H1 (cell line): Measurements from ENCODE around the gene WDSUB1. TPM values are rescaled to one million over a fixed set of nuclear protein-coding genes. Genes with fewer than 3 reads are reported as not detected.

Experiments used
- CTCF ChIA-PET: fragments of 300-600 bp; sonication (Branson Sonifier 250); formaldehyde crosslinking; loops from one replicate; lab custom pipeline; 2021; ENCODE audit not compliant: partially characterized antibody; lab: Charles Lee
- POLR2A ChIA-PET: fragments of 300-600 bp; sonication (Branson Sonifier 250); formaldehyde crosslinking; loops from one replicate; lab custom pipeline; 2021; ENCODE audit warnings: inconsistent platforms; ENCODE audit not compliant: partially characterized antibody; lab: Charles Lee
- DNase-seq, 2 experiments: peaks; one replicate each; pipeline versions ENCODE4 v3.0.0 to v3.0.0-alpha.2; 2010 to 2022; ENCODE audit warnings: low spot score in 2 of 2, low read depth in 1 of 2, mixed read lengths in 1 of 2
- FAIRE-seq: peaks from 2 replicates; lab custom pipeline; 2011; peaks lifted over from hg19 to GRCh38; lab: Jason Lieb, UNC
- H2AFZ ChIP-seq: 2 replicates; pipeline ENCODE4 v1.8.1; 2012; ENCODE audit warnings: low read length, inconsistent platforms
- H2AK5ac ChIP-seq: 2 replicates; pipeline ENCODE4 v1.6.1; 2013; ENCODE audit warnings: low read depth, low read length
- H2BK120ac ChIP-seq: replicated peaks from 2 replicates; pipeline ENCODE3; 2013; ENCODE audit warnings: low read depth, low read length, inconsistent platforms
- H2BK12ac ChIP-seq: 2 replicates; pipeline ENCODE4 v1.6.1; 2013; ENCODE audit warnings: low read depth, low read length
- H2BK15ac ChIP-seq: 2 replicates; pipeline ENCODE4 v1.6.1; 2013; ENCODE audit warnings: low read length
- H2BK20ac ChIP-seq: 2 replicates; pipeline ENCODE4 v1.6.1; 2013; ENCODE audit warnings: low read length
- H2BK5ac ChIP-seq: 2 replicates; pipeline ENCODE4 v1.6.1; 2013; ENCODE audit warnings: low read depth, low read length
- H3K14ac ChIP-seq: 2 replicates; pipeline ENCODE4 v1.6.1; 2013; ENCODE audit warnings: inconsistent platforms; ENCODE audit not compliant: insufficient read length
- H3K18ac ChIP-seq: 2 replicates; pipeline ENCODE4 v1.6.1; 2013; ENCODE audit warnings: low read length; ENCODE audit errors: extremely low read depth
- H3K23ac ChIP-seq: 2 replicates; pipeline ENCODE4 v1.6.1; 2013; ENCODE audit warnings: inconsistent platforms; ENCODE audit not compliant: insufficient read length
- H3K23me2 ChIP-seq: 2 replicates; pipeline ENCODE4 v1.6.1; 2013; ENCODE audit warnings: low read depth, low read length
- H3K27ac ChIP-seq: 2 replicates; pipeline ENCODE4 v1.6.1; 2011; ENCODE audit warnings: low read depth, low read length, inconsistent platforms
- H3K27me3 ChIP-seq, 4 experiments: replicated peaks in 1 of 4; 1 replicate in 1 of 4; 2 replicates in 3 of 4; pipeline versions ENCODE4 v1.6.1 to v1.8.1; 2011 to 2013; ENCODE audit warnings: low read length in 3 of 4, mild to moderate bottlenecking in 3 of 4, inconsistent platforms in 2 of 4, mixed read lengths in 2 of 4, moderate library complexity in 1 of 4; ENCODE audit not compliant: control insufficient read depth in 3 of 4, insufficient read depth in 3 of 4; ENCODE audit errors: extremely low read depth in 1 of 4
- H3K36me3 ChIP-seq, 4 experiments: 2 replicates each; pipeline versions ENCODE4 v1.6.1 to v1.8.1; 2011 to 2013; ENCODE audit warnings: mild to moderate bottlenecking in 4 of 4, low read length in 3 of 4, moderate library complexity in 2 of 4, control low read depth in 1 of 4, inconsistent platforms in 1 of 4; ENCODE audit not compliant: insufficient read depth in 4 of 4, control insufficient read depth in 2 of 4
- H3K4ac ChIP-seq: replicated peaks from 2 replicates; pipeline ENCODE3; 2013; ENCODE audit warnings: low read length, low read depth, mixed read lengths, inconsistent platforms; ENCODE audit not compliant: insufficient read length
- H3K4me1 ChIP-seq, 4 experiments: replicated peaks in 1 of 4; 1 replicate in 1 of 4; 2 replicates in 3 of 4; pipeline versions ENCODE4 v1.6.1 to v1.8.1; 2011 to 2013; ENCODE audit warnings: low read length in 3 of 4, inconsistent platforms in 2 of 4, mixed read lengths in 1 of 4; ENCODE audit not compliant: insufficient read depth in 4 of 4, control insufficient read depth in 3 of 4
- H3K4me2 ChIP-seq, 2 experiments: 2 replicates each; pipeline versions ENCODE4 v1.6.1 to v1.8.1; 2011 to 2013; ENCODE audit warnings: low read depth in 2 of 2, low read length in 2 of 2, control low read depth in 1 of 2, inconsistent platforms in 1 of 2, mild to moderate bottlenecking in 1 of 2; ENCODE audit not compliant: insufficient read depth in 1 of 2
- H3K4me3 ChIP-seq, 4 experiments: fragments of 200-600, 300-600 bp in 1 of 4; sonication (generic), shearing (Covaris generic), sonication (Bioruptor Twin) in 1 of 4; 2 replicates each; pipeline versions ENCODE4 v1.5.1 to v1.8.1; 2011 to 2016; ENCODE audit warnings: low read length in 4 of 4, low read depth in 3 of 4, control low read depth in 2 of 4, inconsistent platforms in 2 of 4, mild to moderate bottlenecking in 2 of 4, mixed read lengths in 1 of 4, moderate library complexity in 1 of 4; ENCODE audit not compliant: insufficient read depth in 2 of 4; ENCODE audit errors: extremely low read depth in 1 of 4
- H3K56ac ChIP-seq: replicated peaks from 2 replicates; pipeline ENCODE3; 2013; ENCODE audit warnings: low read depth, mild to moderate bottlenecking, mixed read lengths, low read length, inconsistent platforms; ENCODE audit not compliant: insufficient read length
- H3K79me1 ChIP-seq: 2 replicates; pipeline ENCODE4 v1.6.1; 2013; ENCODE audit warnings: low read depth, low read length, control low read depth
- H3K79me2 ChIP-seq, 2 experiments: 2 replicates each; pipeline versions ENCODE4 v1.6.1 to v1.8.1; 2012 to 2013; ENCODE audit warnings: low read length in 2 of 2, mild to moderate bottlenecking in 2 of 2, inconsistent platforms in 1 of 2; ENCODE audit not compliant: insufficient read depth in 2 of 2, control insufficient read depth in 1 of 2
- H3K9ac ChIP-seq, 4 experiments: replicated peaks in 1 of 4; 1 replicate in 1 of 4; 2 replicates in 3 of 4; pipeline versions ENCODE4 v1.6.1 to v1.8.1; 2011 to 2013; ENCODE audit warnings: low read depth in 3 of 4, low read length in 3 of 4, control low read depth in 2 of 4, mild to moderate bottlenecking in 2 of 4, moderate library complexity in 2 of 4, inconsistent platforms in 1 of 4; ENCODE audit errors: extremely low read depth in 1 of 4
- H3K9me3 ChIP-seq, 2 experiments: 2 replicates each; pipeline versions ENCODE4 v1.6.1 to v1.8.1; 2012 to 2013; ENCODE audit warnings: mild to moderate bottlenecking in 2 of 2, moderate library complexity in 2 of 2, control low read depth in 1 of 2, inconsistent platforms in 1 of 2, low read depth in 1 of 2, low read length in 1 of 2, mixed read lengths in 1 of 2; ENCODE audit not compliant: insufficient read depth in 2 of 2
- H4K20me1 ChIP-seq, 2 experiments: replicated peaks in 1 of 2; 2 replicates each; pipeline versions ENCODE3 to v1.8.1; 2011 to 2013; ENCODE audit warnings: inconsistent platforms in 2 of 2, low read length in 2 of 2, mild to moderate bottlenecking in 1 of 2; ENCODE audit not compliant: insufficient read depth in 2 of 2, control insufficient read depth in 1 of 2
- H4K5ac ChIP-seq: 2 replicates; pipeline ENCODE4 v1.6.1; 2013; ENCODE audit warnings: low read length, low read depth, mixed read lengths, inconsistent platforms; ENCODE audit not compliant: insufficient read length
- H4K8ac ChIP-seq: 2 replicates; pipeline ENCODE4 v1.8.0; 2013; ENCODE audit warnings: mild to moderate bottlenecking, moderate library complexity, low read length, inconsistent platforms; ENCODE audit not compliant: insufficient read depth; ENCODE audit errors: extremely low read depth
- H4K91ac ChIP-seq: replicated peaks from 2 replicates; pipeline ENCODE3; 2013; ENCODE audit warnings: low read length, mixed read lengths, inconsistent platforms; ENCODE audit not compliant: insufficient read length
- KDM5A ChIP-seq: fragments of 200-600 bp; IDR thresholded peaks from 2 replicates; pipeline ENCODE4 v1.7.1; 2012; ENCODE audit warnings: mild to moderate bottlenecking, low read length, inconsistent platforms, mixed read lengths
- RAD21 ChIP-seq, 2 experiments: IDR thresholded peaks in 1 of 2; conservative IDR thresholded peaks in 1 of 2; 2 replicates each; pipeline ENCODE4 v1.6.1; 2011; ENCODE audit warnings: low read depth in 2 of 2, low read length in 2 of 2, improper control_type of control experiment in 1 of 2, inconsistent platforms in 1 of 2, mild to moderate bottlenecking in 1 of 2, moderate library complexity in 1 of 2
- SIRT6 ChIP-seq: IDR thresholded peaks from one replicate; pipeline ENCODE4 v1.7.1; 2012; ENCODE audit warnings: low read length, inconsistent platforms
- WGBS, 2 experiments: shearing (Covaris generic) in 1 of 2; methylation state at CpG; one replicate each; pipeline versions ENCODE4 v1.1.6 to v1.1.7; 2013 to 2015; ENCODE audit warnings: low lambda C conversion rate in 2 of 2, mixed read lengths in 2 of 2, inconsistent platforms in 1 of 2, low coverage in 1 of 2, missing lambda C conversion rate in 1 of 2; ENCODE audit not compliant: insufficient replicate concordance in 2 of 2, insufficient coverage in 1 of 2, insufficient read length in 1 of 2; ENCODE audit errors: extremely low coverage in 1 of 2, missing lambda C conversion rate in 1 of 2; 5-methylcytosine and 5-hydroxymethylcytosine counted together
- polyA plus RNA-seq, 7 experiments: library from polyadenylated mRNA; depleted of rRNA in 3 of 7; stranded (reverse) in 5 of 7; unstranded in 2 of 7; fragments of >200 nt in 5 of 7; fragments of 200-250 nt in 2 of 7; gene quantifications; 1 replicate in 5 of 7; 2 replicates in 1 of 7; 4 replicates in 1 of 7; pipeline versions ENCODE4 v1.2.1 to v1.2.3, GENCODE V29; 2011 to 2013; ENCODE audit warnings: missing spikeins in 2 of 7, mixed read lengths in 2 of 7
- total RNA-seq: library from RNA; stranded (reverse); fragmentation: NEBNext Ultra II Directional; extraction: Animal tissue kit (Norgen Biotek cat#: 25700); gene quantifications from 2 replicates; pipeline ENCODE4 v1.2.1, GENCODE V29; 2021

WDSUB1 gene
- total and polyA plus RNA-seq, 2 of the 8 experiments (the other 6 are each of a cell fraction or from before 2014, with no cell fraction given), result 5.5 to 8.0 TPM

DNA sequence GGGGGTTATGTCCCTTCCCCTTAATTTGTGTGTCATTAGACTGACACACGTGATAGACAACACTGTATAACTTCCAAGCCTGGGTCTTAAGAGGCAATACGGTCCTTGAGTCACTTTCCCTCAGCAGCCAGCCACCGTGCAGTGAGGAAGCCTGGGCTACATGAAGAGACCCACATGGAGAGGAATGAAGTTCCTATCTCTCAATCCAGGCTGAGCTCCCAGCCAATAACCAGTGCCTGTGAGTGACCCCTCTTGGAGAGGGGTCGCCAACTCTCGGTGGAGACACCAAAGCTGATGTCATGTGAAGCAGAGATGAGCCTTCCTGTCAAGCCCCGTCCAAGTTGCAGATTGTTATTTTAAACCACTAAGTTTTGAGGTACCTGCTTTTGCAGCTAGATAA, 5.7 kb upstream of the WDSUB1 start:
- Histone ChIP-seq H3K4ac (no peak overlapping the region), H3K23ac (no peak overlapping the region), H3K79me2 (no peaks in the 10 kb centered on the region), H3K4me2 (no peak overlapping the region), H3K18ac (no peak overlapping the region), H3K14ac (no peak overlapping the region), H3K36me3 (no peaks in the 10 kb centered on the region), H2BK15ac (no peak overlapping the region), H3K27ac (no peak overlapping the region), H2BK120ac (no peak overlapping the region), H2BK5ac (no peak overlapping the region), H4K91ac (no peak overlapping the region), H4K20me1 (no peaks in the 10 kb centered on the region), H3K56ac (no peak overlapping the region), H3K27me3 (no peaks in the 10 kb centered on the region), H3K9ac (no peak overlapping the region), H3K4me3 (no peak overlapping the region), H3K9me3 (no peaks in the 10 kb centered on the region), H3K79me1 (no peaks in the 10 kb centered on the region), H2AFZ (0 out of 2 replicates have a peak overlapping the region, but pooled peaks have one; percentile 76), H4K5ac (no peak overlapping the region), H3K4me1 (no peaks in the 10 kb centered on the region), H4K8ac (no peak overlapping the region), H2AK5ac (no peak overlapping the region), H2BK12ac (0 out of 2 replicates have a peak overlapping the region, but pooled peaks have one; percentile 3), H2BK20ac (no peak overlapping the region), H3K23me2 (peaks cover under 1% of the 10 kb centered on the region; the same call in 1 of the 2 replicates)
- ChIA-PET POLR2A (interaction anchor here (0.6 kb wide), 1 partner anchor 296 kb away, joined by 3 read pairs; no protein-coding TSS in a partner anchor), CTCF (no interaction called here)
- DNase-seq (no peak), FAIRE-seq (no peak)
- no peak for TF ChIP-seq SIRT6
- no peak for TF ChIP-seq KDM5A
- TF ChIP-seq RAD21 (IDR thresholded peaks at IDR 0.05 in 1 of 2, conservative IDR thresholded peaks at IDR 0.05 in 1 of 2; ENCODE audit: low read depth in 2 of 2, low read length in 2 of 2), result peak in 1 of 2 experiments; percentile 28; a peak in 1 of 4 replicates
- 78% methylated on average over 6 of the region's 6 CpGs; no CpG with 5 or more reads in 1 of the 2 experiments for WGBS, 2 experiments
